Peyer's patch (tissue), 4 donors: ENCODE measurements around the gene MDH1.

Experiments
- POLR2A ChIP-seq, 2 donors: fragments of 450-650 bp; IDR thresholded peaks; one replicate each; pipeline ENCODE4 v1.5.1; 2017; ENCODE audit warnings: antibody characterized with exemption in 2 of 2, mild to moderate bottlenecking in 2 of 2, moderate library complexity in 2 of 2
- TF ChIP-seq, protein P1 (sequence below), 6 experiments: fragments of 450-650 bp in 4 of 6; fragments of 200-600 bp in 2 of 6; sonication (generic) in 1 of 6; IDR thresholded peaks; one replicate each; pipeline ENCODE4 v1.5.1; 2017 to 2019; ENCODE audit warnings: antibody characterized with exemption in 6 of 6, mild to moderate bottlenecking in 3 of 6, moderate library complexity in 1 of 6

DNA sequence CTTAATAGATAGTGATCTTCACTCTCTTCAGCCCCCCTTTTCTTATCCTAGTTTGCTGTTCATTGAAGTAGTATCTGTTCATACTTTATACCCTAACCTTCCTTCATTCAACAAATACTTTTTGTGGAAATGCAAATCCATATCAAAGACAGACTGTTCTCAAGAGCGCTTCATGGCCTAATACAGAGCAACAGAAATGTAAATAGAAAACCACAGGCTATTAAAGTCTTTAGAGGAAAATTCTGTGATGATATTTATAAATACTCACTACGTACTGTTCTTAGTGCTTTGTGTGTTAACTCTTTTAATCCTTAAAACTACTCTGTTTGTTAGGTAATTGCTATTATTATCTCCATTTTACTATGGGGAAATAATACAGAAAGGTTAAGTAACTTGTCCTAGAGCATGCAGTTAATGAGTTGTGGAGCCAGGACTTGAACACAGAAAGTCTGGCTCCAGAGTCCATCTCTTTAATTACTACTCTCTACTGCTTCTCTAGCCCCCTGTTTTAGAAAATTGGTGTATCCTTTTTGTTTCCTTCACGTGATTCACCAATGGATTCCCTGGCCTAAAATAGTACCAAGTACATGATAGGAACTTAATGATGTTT, 2.9 kb downstream of the MDH1 start:
- TF ChIP-seq, protein P1, sequence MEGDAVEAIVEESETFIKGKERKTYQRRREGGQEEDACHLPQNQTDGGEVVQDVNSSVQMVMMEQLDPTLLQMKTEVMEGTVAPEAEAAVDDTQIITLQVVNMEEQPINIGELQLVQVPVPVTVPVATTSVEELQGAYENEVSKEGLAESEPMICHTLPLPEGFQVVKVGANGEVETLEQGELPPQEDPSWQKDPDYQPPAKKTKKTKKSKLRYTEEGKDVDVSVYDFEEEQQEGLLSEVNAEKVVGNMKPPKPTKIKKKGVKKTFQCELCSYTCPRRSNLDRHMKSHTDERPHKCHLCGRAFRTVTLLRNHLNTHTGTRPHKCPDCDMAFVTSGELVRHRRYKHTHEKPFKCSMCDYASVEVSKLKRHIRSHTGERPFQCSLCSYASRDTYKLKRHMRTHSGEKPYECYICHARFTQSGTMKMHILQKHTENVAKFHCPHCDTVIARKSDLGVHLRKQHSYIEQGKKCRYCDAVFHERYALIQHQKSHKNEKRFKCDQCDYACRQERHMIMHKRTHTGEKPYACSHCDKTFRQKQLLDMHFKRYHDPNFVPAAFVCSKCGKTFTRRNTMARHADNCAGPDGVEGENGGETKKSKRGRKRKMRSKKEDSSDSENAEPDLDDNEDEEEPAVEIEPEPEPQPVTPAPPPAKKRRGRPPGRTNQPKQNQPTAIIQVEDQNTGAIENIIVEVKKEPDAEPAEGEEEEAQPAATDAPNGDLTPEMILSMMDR (IDR thresholded peaks at IDR 0.05): no peak
- no peak for TF ChIP-seq POLR2A (IDR thresholded peaks at IDR 0.05)
